Cerebellar cortex (tissue), 1 donor: Measurements from ENCODE around the gene GJA4.
A peak's percentile ranks its signal among the peaks of the same experiment; 100 is the strongest.
"Not testable (repeated sequence)": the region's sequence is repeated elsewhere in the genome, so short reads cannot be mapped to it uniquely, and the experiment has no call there.

Experiments
- DNase-seq: peaks from one replicate; pipeline ENCODE4 v3.0.0-alpha.2; 2015; ENCODE audit warnings: low spot score

Gene GJA4

DNA sequence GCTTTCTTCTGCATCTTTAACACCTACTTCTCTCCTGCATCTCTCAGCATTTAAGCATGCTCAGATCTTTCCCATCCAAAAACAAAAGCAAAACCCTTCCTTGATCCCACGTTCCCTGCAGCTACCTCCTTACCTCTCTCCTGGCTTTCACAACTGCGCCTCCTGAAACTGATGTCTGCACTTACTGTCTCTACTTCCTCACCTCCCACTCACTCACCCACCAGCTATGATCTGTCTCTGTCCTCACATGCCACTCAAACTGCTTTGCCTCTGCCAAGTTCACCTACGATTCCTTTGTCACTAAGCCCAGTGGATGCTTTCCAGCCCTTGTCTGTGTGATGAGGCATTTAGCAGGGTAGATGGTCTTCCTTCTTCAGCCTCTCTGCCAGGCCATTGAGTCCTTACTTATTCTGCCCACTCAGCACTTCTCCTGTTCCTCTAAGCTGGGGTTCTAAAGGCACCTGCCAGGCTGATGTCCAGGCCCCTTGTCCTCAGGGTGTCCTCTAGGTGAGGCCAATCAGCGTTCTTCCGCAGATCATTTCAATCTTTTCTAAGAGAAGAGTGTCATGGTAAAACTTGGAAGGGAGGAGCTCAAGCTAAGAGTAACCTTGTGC lies 21.8 kb upstream of the GJA4 start:
- DNase-seq = no peak

GRCh38 chr1:34771573-34772371 lies 21.0 kb upstream of the GJA4 start:
- DNase-seq = no peak

DNA sequence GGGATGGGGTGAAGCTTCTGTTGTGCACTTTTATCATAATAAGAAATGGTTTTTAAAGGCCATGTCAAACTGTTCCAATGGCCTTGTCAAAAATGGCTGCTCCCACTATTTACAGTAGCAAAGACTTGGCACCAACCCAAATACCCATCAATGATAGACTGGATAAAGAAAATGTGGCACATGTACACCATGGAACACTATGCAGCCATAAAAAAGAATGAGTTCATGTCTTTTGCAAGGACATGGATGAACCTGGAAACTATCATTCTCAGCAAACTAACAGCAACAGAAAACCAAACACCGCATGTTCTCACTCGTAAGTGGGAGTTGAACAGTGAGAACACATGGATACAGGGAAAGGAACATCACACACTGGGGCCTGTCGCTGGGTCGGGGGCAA lies 19.7 kb upstream of the GJA4 start:
- not testable (repeated sequence) for DNase-seq

DNA sequence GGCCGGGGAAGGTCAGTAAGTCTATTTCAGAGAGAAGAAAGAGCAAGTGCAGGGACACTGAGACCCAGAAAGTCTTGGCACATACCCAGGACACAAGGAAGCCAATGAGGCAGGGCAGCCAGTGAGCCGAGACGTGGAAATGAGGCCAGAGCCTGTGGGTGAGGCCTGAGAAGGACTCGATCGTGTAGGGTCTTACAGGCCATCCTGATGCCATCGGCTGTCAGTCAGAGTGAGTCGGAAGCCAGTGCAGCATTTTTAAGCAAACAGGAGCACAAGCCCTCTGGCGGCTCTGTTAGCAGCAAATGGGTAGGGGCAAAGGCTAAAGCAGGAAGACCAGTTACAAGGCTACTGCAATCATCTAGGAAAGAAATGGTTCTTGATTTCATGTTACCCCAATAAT lies 17.8 kb upstream of the GJA4 start:
- DNase-seq = peak; percentile 9

DNA sequence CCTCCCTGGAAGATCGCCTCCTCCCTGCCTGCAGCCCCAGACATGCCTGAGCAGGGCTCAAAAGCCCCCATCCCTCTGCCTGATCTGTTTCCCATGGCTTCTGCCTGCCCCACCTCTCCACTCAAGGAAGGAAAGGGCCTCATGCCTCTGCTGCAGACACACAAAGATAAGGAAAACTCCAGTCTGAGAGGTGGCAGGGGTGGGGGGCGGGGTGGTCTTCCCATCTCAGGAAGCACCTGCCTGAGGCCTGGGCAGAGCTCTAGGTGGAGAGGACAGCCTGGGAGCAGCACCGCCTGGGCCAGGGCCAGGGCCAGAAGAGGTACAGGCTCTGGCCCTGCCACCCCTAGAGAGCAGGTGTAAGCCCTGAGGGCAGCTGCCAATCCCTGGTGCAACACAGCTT lies 15.9 kb upstream of the GJA4 start:
- no peak for DNase-seq

DNA sequence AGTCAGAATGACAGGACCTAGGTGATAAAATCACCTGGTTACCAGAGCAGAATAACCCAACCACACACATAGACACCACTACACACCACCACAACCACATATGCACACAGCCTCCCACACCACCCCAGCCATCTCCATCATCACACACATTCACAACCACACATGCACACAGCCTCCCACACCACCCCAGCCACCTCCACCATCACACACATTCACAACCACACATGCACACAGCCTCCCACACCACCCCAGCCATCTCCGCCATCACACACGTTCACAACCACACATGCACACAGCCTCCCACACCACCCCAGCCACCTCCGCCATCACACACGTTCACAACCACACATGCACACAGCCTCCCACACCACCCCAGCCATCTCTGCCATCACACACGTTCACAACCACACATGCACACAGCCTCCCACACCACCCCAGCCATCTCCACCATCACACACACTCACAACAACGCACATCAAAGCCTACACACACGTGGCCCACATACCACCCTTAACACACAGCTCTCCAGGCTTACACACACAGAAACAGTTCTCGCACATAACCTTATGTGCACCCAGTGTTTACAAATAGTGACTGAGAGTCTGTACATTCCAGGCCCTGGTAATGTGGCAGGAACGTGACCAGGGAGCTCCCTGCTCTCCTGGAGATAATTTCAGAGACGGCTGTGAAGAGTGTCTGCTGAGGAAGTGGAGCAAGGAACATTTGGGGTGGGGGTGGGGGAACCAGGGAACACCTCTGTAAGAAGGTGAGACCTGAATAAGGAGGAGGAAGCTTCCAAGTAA lies 15.1 kb upstream of the GJA4 start:
- no peak for DNase-seq

- no peak for DNase-seq
These were observed 14.4 kb upstream of the GJA4 start for GRCh38 chr1:34778381-34778780.

DNA sequence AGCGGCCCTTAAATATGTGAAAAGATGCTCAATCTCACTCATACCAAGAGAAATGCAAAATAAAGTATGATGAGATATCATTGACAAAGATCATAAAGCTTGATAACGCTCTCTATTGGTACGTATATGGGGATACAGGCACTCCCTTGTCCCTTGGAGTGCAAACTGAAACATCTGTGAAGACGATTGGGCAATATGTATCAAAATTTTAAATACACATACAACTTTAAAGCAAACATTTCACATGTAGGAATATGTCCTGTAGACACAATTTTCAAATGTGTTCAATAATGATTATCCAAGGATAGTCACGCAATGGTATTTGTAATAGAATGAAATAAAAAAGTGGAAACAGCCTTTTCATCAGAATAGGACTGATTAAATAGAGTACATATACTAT lies 13.8 kb upstream of the GJA4 start:
- DNase-seq = no peak

DNA sequence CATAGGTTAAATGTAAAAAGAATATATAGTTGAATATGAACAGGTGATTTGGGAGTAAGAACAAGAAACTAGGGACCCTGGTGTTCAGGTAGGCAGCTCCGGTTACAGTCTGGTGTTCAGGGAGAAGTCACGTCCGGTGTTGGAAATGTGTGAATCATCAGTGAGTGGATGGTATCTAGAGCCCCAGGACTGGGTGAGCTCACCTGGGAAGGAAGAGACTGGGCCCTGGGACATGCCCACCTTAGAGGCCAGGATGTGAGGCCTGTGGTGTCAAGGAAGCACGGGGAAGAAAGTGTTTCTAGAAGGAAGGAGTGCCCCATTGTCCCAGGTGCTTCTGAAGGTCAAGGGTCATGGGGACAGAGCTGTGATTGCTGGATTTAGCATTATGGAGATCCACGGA lies 13.3 kb upstream of the GJA4 start:
- no peak for DNase-seq

- DNase-seq = no peak
These were observed 12.8 kb upstream of the GJA4 start for GRCh38 chr1:34779962-34780361.

GRCh38 chr1:34780528-34780927 lies 12.3 kb upstream of the GJA4 start:
- no peak for DNase-seq

DNA sequence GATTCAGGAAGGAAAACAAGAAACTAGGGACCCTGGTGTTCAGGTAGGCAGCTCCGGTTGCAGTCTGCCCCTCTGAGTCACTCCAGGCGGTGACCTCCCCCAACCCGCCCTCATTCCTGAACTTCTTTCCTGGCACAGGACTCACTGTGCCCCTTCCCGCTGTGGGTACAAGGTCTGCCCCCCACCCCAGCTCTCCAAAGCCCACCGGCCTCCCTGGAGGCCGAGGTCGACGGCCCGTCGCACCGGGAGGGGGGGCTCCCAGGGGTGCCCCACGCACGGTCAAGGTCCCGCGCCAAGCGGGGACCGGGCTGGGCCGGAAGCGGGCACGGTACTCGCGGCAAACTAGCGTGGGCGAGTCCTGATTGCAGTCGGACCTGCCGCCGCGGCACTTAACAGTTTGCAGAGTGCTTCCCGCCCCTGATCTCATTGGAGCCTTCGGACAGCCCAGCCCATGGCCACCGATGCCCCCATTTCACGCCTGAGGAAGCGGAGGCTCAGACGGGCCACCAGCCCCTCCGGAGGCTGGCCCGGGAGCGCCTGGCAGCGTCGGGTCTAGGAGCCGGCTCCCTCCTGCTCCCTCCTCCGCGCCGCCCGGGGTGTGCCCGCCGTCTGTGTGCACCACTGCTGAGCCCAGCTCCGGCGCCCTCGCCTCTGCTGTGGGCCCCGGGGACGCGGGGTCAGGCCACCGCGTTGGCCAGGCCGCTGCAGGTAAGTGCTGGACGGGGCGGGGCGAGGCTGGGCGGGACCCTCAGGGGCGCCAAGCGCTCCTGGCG lies 11.5 kb upstream of the GJA4 start, which contains the start of gene GJB3:
TSS of gene GJB3 (plus strand) at position 144 of the 773 bp plus-strand sequence. CDS start 3,549 bp downstream, outside the sequence.
- no peak for DNase-seq

- no peak for DNase-seq
These were observed 10.9 kb upstream of the GJA4 start for GRCh38 chr1:34781844-34782391.

GRCh38 chr1:34784751-34785221 lies 8.0 kb upstream of the GJA4 start:
- no peak for DNase-seq

DNA sequence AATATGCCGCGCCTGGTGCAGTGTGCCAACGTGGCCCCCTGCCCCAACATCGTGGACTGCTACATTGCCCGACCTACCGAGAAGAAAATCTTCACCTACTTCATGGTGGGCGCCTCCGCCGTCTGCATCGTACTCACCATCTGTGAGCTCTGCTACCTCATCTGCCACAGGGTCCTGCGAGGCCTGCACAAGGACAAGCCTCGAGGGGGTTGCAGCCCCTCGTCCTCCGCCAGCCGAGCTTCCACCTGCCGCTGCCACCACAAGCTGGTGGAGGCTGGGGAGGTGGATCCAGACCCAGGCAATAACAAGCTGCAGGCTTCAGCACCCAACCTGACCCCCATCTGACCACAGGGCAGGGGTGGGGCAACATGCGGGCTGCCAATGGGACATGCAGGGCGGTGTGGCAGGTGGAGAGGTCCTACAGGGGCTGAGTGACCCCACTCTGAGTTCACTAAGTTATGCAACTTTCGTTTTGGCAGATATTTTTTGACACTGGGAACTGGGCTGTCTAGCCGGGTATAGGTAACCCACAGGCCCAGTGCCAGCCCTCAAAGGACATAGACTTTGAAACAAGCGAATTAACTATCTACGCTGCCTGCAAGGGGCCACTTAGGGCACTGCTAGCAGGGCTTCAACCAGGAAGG lies 7.4 kb upstream of the GJA4 start:
- no peak for DNase-seq

GRCh38 chr1:34785875-34786470 lies 6.8 kb upstream of the GJA4 start:
- DNase-seq = no peak

- DNase-seq = peak; percentile 80
These were observed 6.1 kb upstream of the GJA4 start for GRCh38 chr1:34786521-34787325.

DNA sequence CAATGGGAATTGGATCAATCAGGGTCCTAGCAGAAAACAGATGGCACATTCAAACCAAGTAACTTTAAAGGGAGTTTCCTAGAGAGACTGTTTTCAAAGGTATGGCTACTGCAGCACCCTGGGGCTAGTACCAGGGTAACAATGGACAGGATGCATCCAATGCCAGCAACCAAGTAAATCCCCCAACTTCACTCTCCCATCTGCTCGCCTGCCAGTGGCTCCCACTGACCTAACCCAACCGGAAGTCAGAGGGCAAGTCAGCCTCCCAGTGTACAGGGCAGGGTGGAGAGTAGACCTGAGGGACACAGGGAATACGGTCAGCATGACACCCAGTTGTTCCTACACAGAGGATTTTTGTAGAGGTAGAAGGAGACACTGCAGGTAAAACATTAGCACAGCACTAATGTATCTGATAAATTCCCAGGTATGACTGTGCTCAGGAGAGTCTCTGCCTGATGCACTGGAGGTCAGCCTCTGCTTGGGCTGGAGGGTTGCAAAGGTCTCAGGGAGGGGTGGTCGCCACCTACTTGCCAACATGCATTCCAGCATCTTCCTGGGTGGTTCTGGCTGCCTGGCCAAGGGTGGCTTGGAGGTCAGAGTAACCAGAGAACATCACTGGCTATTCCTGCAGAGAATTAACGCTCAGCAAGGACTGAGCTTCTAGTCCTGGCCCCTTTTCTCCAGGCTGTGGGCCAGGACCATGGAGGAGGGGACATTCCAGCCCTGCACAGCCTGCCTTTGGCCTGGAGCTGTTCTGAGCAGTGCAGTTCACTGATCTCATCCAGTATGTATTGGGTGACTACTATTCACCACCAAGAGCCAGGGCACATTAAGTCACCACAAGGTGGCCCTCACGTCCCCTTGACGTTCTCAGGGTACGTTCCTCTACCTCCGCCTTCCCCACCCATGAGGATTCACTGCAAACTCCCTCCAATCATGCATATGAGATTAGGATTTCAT lies 5.1 kb upstream of the GJA4 start:
- peak; percentile 14 for DNase-seq

DNA sequence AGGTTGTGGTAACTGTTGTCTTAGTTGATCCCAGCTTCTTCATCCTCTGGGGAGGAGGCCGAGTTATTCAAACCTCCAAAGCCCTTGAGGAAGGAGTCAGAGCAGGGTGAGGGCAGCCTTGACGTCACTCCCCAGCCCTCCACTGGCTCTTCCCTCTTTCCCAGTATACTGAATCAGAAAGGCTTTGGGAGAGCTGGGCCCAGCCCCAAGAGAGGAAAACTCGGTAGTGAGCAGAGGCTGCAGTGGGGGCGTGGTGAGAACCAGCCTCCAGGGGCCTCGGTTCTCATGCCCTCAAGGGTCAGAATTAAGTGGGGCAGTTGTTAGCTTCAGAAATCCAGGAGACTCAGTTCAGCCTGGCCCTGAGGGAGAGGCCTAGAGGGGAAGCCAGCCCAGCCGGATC lies 1.8 kb upstream of the GJA4 start:
- DNase-seq = no peak
